ENCODE results near the gene RETREG3. TPM values are rescaled to one million over a fixed set of nuclear protein-coding genes. Genes with fewer than 3 reads are reported as not detected.
"Not testable (repeated sequence)": the region's sequence is repeated elsewhere in the genome, so short reads cannot be mapped to it uniquely, and the experiment has no call there.

The RETREG3 gene
- total RNA-seq, 1 donor from 2014 or later, result 75.4 TPM

DNA sequence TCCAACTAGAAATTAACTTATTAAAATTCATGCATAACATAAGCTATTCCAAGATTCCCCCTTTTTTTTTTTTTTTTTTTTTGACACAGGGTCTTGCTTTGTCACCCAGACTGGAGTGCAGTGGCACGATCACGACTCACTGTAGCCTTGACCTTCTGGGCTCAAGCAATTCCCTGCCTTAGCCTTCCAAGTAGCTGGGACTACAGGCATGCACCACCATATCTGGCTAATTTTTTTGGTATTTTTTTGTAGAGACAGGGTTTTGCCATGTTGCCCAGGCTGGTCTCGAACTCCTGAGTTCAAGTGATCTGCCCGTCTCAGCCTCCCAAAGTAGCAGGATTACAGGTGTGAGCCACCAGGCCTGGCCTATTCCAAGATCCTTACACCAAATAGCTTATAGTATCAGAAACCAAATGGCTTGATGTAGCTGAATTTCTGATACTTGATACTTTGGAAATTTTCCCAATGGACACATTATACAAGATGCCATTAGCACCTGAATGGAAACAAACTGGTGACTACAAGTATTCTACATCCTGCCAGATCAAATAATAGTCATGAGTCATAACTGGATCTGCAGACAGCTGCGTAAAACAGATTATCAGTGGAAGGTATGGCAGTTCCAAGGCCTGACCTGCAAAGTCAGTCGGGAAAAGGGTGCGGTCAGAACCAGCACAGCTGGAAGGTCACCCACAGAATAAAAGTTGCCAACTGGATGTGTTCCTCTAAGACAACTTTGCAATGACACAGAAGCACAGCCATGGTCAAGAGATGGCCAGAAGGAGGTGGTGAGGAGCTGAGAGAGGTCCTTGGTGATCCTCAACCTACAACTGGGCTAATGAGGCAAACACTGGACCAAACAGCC, 14.8 kb upstream of the RETREG3 start:
- H3K36me3 ChIP-seq, result no peaks in the 10 kb centered on the region
- DNase-seq (ENCODE audit: extremely low spot score in 2 of 2), result no peak
- intact Hi-C loops (cut with DNase I), result no loop called here
- TF ChIP-seq POLR2AphosphoS5 (IDR thresholded peaks at IDR 0.05; ENCODE audit: insufficient read depth in 1 of 2, low read depth in 1 of 2), result peak in 1 of 2 donors; percentile 91
- TF ChIP-seq, protein P1, sequence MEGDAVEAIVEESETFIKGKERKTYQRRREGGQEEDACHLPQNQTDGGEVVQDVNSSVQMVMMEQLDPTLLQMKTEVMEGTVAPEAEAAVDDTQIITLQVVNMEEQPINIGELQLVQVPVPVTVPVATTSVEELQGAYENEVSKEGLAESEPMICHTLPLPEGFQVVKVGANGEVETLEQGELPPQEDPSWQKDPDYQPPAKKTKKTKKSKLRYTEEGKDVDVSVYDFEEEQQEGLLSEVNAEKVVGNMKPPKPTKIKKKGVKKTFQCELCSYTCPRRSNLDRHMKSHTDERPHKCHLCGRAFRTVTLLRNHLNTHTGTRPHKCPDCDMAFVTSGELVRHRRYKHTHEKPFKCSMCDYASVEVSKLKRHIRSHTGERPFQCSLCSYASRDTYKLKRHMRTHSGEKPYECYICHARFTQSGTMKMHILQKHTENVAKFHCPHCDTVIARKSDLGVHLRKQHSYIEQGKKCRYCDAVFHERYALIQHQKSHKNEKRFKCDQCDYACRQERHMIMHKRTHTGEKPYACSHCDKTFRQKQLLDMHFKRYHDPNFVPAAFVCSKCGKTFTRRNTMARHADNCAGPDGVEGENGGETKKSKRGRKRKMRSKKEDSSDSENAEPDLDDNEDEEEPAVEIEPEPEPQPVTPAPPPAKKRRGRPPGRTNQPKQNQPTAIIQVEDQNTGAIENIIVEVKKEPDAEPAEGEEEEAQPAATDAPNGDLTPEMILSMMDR (IDR thresholded peaks at IDR 0.05), result no peak
- H3K9me3 ChIP-seq, result no peaks in the 10 kb centered on the region
- no peak overlapping the region for H3K4me3 ChIP-seq
- H3K27ac ChIP-seq, result no peak overlapping the region
- peaks cover 5% of the 10 kb centered on the region for H3K4me1 ChIP-seq
- no peaks in the 10 kb centered on the region for H3K27me3 ChIP-seq

DNA sequence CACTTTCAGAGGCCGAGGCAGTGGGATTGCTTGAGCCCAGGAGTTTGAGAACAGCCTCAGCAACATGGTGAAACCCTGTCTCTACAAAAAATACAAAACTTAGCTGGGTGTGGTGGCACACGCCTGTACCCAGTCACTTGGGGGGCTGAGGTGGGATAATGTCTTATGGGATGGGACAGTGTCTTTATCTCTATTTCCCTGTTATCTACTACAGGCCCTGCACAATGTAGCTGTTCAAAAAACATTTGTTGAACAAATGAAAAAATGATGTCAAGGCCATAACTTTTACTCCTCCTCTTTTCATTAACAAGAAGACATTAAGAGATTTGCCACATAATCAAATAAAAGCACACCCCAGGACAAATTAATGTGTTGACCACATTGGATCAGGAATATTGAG, 14.1 kb upstream of the RETREG3 start:
- TF ChIP-seq POLR2AphosphoS5 (IDR thresholded peaks at IDR 0.05; ENCODE audit: insufficient read depth in 1 of 2, low read depth in 1 of 2) (no peak), POLR2A (IDR thresholded peaks at IDR 0.05) (no peak)
- TF ChIP-seq, protein P1 (IDR thresholded peaks at IDR 0.05), result no peak
- Histone ChIP-seq H3K36me3 (no peaks in the 10 kb centered on the region), H3K4me1 (peaks cover 12% of the 10 kb centered on the region), H3K9me3 (no peaks in the 10 kb centered on the region), H3K4me3 (no peak overlapping the region), H3K27ac (no peak overlapping the region), H3K27me3 (no peaks in the 10 kb centered on the region)
- no peak for DNase-seq (ENCODE audit: extremely low spot score in 2 of 2)
- intact Hi-C loops (cut with DNase I), result no loop called here

DNA sequence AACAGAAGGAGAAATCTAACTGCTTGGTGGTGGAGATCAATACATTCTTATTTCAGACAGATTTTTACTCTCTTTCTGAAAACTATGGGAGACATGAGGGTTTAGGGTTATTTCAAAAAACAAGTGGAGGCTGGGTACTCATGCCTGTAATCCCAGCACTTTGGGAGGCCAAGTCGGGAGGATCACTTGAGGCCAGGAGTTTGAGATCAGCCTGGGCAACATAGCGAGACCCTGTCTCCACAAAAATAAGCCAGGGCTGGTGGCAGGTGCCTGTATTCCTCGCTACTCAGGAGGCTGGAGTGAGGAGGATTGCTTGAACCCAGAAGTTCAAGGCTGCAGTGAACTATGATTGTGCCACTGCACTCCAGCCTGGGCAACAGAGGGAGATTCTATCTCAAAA, 12.8 kb upstream of the RETREG3 start:
- intact Hi-C loops (cut with DNase I); H3K4me3 ChIP-seq; H3K9me3 ChIP-seq; H3K27ac ChIP-seq; H3K36me3 ChIP-seq; DNase-seq (ENCODE audit: extremely low spot score in 2 of 2); H3K27me3 ChIP-seq: not testable (repeated sequence)
- peaks cover 15% of the 10 kb centered on the region for H3K4me1 ChIP-seq

DNA sequence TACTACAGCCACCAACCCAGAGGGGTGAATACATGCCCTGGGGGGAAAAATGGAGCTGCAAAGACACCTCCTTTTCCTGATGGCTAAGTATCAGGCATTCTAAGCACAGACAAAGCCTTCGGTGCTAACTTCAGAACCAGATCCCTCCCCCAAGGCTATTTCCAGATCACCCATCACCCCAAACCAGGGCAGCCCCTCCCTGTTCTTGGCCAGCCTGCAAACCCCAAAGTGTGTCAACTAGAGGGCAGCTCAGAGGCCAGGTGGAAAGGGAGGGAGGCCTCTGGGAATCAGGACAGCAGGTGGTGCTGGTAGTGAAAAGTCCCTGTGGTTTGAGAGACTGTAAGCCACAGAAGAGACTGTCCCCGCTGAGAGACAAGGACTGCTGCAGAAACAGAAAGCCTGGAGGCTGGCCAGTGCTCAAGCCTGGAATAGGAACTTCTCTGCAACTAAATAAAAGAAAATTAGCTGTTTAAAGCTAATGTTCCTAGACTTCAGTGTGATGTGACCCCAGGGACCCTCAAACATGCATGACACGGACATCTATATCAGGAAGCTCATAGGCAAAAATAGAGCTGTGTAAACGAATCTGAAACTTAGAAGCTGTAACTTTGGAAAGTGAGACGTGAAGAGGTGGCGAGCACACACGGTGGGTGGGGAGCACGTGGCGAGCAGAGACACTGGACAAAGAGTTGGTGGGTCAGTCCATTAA, 9.4 kb upstream of the RETREG3 start:
- H3K4me1 ChIP-seq, result peaks cover 10% of the 10 kb centered on the region
- intact Hi-C loops (cut with DNase I), result no loop called here
- TF ChIP-seq POLR2AphosphoS5 (IDR thresholded peaks at IDR 0.05; ENCODE audit: insufficient read depth in 1 of 2, low read depth in 1 of 2), result peak in 1 of 2 donors; percentile 36
- no peak for TF ChIP-seq POLR2A (IDR thresholded peaks at IDR 0.05)
- TF ChIP-seq, protein P1 (IDR thresholded peaks at IDR 0.05), result no peak
- no peak for DNase-seq (ENCODE audit: extremely low spot score in 2 of 2)
- H3K36me3 ChIP-seq, result peaks cover 0 to 22% of the 10 kb centered on the region in 2 donors
- H3K27me3 ChIP-seq, result no peaks in the 10 kb centered on the region
- H3K27ac ChIP-seq, result no peak overlapping the region
- H3K4me3 ChIP-seq, result no peak overlapping the region
- H3K9me3 ChIP-seq, result no peaks in the 10 kb centered on the region

DNA sequence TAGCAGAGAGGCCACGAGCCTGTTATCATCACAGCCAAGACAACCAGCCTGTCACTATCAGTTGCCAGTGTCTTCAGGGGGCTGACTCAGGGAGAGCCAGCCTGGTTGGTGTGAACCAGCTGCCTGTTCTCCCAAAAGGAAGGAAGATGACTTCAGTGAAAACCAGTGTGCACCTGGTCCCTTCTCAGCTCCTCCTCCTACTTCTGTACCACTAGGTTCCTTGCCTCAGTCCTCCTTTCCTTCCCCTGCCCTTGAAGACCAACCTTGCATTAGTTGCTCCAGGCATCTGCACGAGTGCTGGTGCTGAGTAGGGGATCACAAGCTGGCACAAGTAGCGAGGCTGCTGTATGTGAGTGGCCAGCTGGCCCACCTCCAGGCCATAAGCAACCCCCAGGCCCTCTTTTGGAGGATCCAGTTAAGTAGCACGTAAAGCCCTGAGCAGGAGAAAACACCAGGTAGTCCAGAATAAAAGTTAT, 8.8 kb upstream of the RETREG3 start:
- Histone ChIP-seq H3K9me3 (no peaks in the 10 kb centered on the region), H3K27ac (no peak overlapping the region), H3K4me3 (no peak overlapping the region), H3K36me3 (peaks cover 0 to 28% of the 10 kb centered on the region in 2 donors), H3K27me3 (no peaks in the 10 kb centered on the region), H3K4me1 (peaks cover 10% of the 10 kb centered on the region)
- no peak for DNase-seq (ENCODE audit: extremely low spot score in 2 of 2)
- no peak for TF ChIP-seq POLR2AphosphoS5 (IDR thresholded peaks at IDR 0.05; ENCODE audit: insufficient read depth in 1 of 2, low read depth in 1 of 2)
- intact Hi-C loops (cut with DNase I), result no loop called here
